ACHN (cell line): ENCODE results near the gene NBPF15.
"Not testable (repeated sequence)": the region's sequence is repeated elsewhere in the genome, so short reads cannot be mapped to it uniquely, and the experiment has no call there.

ENCODE experiments used
- DNase-seq: peaks from one replicate; pipeline ENCODE4 v3.0.0-alpha.2; 2015
- in situ Hi-C: cut with HindIII; loops from 2 replicates; pipeline ENCODE4 v1.10.0; 2017; ENCODE audit warnings: low sequenced_read_pairs, low pct_ligation_motif_present, low pct_unique_long_range_greater_than_20kb

Gene NBPF15

DNA sequence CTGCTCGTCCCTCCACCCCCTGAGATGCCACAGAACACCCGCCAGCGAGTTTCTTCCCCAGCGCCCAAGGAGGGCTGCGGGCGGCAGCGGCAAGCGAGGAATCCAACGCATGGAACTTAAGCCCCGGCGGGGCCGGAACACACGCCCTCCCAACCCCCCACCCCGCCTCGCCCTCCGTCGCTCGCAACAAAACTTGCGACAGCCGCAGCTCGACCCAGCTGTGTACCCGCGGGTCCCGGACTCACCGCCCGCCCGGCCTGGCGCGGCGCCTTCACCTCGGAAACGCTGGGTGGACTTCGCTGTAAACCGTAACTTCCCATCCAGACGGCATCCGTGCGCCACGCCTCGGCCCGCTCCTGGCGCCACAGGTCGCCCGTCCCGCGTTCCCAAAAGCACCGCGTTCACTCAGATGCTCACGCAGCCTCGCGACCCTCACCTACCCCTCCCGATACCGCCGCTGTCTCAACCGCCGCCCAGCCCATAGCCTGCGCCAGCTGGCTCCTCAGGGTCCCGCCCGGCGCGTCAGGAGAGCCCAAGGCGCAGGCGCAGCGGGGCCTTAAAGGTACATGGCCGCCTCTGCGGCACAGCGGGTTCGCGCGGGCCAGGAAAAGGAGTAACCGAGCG lies at the start of gene NBPF15:
NBPF15 (minus strand) TSS at position 534 of the 624 bp plus-strand sequence. CDS start 21,666 bp downstream, outside the sequence.
- in situ Hi-C loops, result not testable (repeated sequence)
- DNase-seq, result peak; percentile 46

DNA sequence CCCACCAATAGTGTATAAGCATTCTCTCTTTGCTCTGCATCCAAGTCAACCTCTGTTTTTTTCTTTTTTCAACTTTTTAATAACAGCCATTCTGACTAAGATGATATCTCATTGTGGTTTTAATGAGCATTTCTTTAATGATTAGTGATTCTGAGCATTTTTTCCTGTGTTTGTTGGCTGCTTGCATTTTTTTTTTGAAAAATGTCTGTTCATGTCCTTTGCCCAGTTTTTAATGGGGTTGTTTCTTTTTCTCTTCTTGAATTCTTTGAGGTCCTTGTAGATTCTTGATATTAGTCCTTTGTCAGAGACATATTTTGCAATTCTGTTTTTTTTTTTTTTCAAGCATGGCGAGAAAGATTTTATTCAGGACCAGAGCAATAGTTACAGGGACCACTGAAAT lies 35.0 kb upstream of the NBPF15 start:
- DNase-seq, in situ Hi-C loops: not testable (repeated sequence)

DNA sequence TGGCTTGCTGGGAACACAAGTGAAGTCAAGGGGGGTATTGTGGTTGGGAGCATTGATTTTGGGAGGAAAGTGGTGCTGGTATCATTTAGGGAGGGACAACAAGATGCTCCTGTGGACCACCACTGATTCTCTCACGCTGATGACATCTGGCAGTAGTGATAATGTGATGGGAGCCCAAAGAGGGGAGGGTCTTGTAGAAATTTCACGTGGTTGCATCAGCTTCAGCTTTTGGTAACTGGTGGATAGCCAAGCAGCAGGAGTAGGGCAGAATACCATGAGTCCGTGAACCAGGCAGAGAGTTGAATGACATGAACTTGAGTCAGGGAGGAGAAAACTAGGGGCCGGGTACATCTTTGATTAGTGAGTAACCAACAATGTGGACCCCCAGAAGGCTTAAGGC lies 32.7 kb upstream of the NBPF15 start:
- in situ Hi-C loops, result not testable (repeated sequence)

DNA sequence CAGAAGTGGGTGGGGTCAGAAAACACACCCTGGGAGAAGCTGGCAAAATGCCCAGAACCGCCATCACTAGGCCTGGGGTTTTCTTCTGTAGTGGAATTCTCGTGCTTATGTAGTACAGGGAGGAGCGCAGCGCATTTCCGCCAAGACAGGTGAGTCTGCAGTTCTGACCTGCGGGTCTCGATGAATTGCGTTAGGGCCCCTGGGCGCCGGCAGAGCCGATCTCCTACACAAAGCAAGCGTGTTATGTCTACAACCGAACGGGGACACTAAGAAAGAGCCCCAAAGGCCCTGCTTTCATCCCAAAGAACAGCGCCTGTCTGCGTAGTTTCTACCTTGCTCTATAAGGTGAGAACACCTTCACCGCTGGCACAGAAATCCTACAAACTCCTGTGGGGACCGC lies 28.9 kb upstream of the NBPF15 start:
- DNase-seq, in situ Hi-C loops: not testable (repeated sequence)

More for the DNA sequence above, 32.7 kb upstream of the NBPF15 start:
- DNase-seq, result not testable (repeated sequence)

- DNase-seq, in situ Hi-C loops: not testable (repeated sequence)
Measured at GRCh38 chr1:144487002-144487401, 25.5 kb upstream of the NBPF15 start.

DNA sequence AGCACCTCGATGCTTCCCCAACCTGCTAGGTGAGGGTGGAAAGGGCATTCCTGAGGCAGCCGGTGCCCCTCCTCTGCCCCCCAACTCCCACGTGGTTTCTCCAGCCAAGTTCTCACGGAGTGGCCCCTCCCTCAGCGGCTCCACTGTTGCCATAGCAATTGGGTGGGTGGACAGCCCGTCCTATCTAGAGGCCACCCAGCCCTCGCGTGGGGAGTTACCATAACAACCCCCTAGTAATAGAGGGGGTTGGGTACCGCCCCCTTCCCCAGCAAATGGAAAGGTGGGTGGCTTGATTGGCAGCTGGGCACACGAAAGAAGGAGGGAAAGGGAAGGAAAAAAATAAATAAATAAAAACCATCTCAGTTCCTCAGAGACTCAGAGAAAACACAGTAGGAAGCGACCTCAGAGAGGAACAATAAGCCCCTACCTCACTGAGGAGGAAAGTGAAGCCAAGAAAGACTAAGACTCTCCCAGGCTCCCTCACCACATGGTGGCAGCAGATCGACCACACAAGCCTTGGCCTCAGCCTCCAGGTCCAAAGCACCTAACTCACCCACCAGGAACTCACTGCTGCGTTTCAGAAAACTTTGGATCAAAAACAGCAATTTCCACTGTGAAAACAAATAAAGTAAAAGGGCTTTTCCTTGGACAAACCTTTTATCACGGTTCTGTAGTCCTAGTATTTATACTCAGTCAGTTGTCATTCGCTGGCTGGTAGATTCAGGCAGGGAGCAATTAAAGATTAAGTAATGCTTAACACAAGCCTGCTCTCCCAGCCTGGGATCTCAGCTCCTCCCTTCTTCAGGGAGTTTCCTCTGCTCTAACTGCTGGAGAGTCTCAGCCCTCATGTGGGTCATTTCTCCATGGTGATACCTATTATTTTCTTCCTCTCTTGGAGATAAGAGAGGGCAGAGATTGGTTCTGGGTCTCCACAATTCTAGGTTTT lies 23.9 kb upstream of the NBPF15 start:
- DNase-seq, in situ Hi-C loops: not testable (repeated sequence)

DNA sequence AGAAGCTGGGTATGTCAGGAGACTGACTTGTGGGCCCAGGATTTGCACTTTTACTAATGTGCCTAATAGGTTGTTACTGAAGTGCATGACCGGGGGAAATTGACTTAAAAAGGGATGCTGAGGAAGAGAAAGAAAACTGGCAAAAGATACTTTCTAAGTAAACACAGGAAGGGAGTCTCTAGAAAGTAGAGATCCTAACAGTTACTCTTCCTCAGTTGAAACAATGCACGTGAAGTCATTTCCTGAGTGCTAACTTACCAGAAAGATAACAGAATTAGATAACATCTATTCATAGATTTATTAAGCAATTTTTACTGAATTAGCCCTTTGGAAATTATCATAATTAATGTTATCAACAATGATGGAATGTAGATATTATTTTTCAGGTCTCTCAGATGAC lies 12.4 kb upstream of the NBPF15 start:
- DNase-seq, in situ Hi-C loops: not testable (repeated sequence)

DNA sequence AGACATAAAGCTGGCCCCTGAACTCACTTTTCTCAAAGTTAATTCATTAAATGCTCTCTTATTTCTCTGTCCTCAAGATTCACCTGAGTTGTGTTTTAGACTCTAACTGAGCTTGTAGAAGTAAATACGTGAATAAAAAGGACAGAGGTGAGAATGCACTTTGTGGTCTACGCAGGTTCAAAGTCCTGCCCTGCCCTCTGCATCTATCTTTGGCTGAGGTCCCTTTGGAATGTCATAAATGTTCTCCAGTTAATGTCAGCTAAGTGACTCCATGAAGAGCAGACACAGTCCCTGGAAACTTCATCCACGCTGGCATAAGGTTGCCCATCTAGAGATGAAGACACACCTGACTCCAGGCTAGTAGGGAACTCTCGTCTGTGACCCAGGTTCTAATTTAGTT lies 10.0 kb upstream of the NBPF15 start:
- in situ Hi-C loops, DNase-seq: not testable (repeated sequence)

- not testable (repeated sequence) for DNase-seq
Measured at GRCh38 chr1:144461778-144462177, 309 bp upstream of the NBPF15 start.

GRCh38 chr1:144460686-144461085 lies 783 bp downstream of the NBPF15 start:
- DNase-seq, in situ Hi-C loops: not testable (repeated sequence)

More at GRCh38 chr1:144461778-144462177, 309 bp upstream of the NBPF15 start:
- in situ Hi-C loops, result not testable (repeated sequence)

- in situ Hi-C loops, DNase-seq: not testable (repeated sequence)
Measured at GRCh38 chr1:144442402-144442801, 19.1 kb downstream of the NBPF15 start.

DNA sequence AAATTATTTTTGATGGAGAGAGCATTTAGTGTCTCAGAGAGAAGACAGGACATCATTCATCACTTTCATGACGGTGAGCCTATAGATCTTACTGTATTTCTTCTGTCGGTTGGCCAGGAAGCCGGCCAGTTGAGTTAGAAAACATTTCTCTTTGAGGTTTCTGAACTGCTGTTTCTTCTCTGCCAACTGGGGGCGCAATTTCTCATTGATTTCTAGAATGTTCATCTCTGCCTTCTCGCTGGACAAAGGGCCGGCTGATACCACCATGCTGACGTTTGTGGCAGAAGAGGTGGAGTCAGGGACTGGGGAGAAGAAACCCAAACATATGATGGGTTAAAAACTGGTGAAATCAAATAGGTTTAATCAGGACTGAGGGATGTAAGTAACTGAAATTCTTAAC lies 21.7 kb downstream of the NBPF15 start:
- in situ Hi-C loops, DNase-seq: not testable (repeated sequence)

GRCh38 chr1:144418891-144419694 lies 42.4 kb downstream of the NBPF15 start:
- in situ Hi-C loops, result not testable (repeated sequence)
- peak; percentile 71 for DNase-seq

- DNase-seq, in situ Hi-C loops: not testable (repeated sequence)
Measured at GRCh38 chr1:144413404-144414118, 47.9 kb downstream of the NBPF15 start.

DNA sequence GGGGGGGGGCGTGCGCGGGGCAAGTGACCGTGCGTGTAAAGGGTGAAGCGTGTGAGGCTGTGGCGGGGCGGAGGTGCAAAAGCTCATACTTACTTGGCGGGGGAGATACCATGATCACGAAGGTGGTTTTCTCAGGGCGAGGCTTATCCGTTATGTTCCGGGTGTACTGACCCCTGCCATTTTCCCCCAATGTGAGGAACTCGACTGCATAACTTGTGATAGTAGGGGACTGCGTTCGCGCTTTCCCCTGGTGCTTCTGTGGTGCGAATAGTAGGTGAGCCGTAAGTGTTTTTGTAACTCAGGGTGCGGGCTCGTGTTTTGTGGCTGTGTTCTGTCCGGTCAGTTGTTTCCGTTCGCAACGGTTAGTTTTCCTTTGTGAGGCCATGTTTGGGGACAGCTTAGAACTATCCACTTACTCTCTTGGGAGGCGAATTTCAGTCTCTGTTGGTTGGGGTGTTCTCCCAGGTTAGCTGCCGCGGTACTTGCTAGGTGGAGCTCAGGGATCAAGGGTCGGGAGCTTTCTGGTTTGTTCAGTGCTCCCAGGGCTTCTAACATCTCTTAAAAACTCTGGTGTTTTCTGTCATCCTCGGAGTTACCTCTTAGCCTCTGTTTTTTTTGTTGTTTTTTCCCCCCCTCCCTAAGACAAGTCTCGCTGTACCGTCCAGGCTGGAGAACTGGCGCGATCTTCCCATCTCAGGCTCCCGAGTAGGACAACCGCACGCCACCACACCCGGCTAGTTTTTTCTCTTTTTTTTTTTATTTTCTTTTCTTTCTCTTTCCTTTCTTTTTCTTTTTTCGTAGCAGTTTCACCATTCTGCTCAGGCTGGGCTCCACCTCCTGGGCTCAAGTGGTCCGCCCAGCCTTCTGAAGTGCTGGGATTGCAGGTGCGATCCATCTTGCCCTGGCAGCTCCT lies 48.7 kb downstream of the NBPF15 start:
- in situ Hi-C loops, result not testable (repeated sequence)
- DNase-seq, result peak; percentile 99

DNA sequence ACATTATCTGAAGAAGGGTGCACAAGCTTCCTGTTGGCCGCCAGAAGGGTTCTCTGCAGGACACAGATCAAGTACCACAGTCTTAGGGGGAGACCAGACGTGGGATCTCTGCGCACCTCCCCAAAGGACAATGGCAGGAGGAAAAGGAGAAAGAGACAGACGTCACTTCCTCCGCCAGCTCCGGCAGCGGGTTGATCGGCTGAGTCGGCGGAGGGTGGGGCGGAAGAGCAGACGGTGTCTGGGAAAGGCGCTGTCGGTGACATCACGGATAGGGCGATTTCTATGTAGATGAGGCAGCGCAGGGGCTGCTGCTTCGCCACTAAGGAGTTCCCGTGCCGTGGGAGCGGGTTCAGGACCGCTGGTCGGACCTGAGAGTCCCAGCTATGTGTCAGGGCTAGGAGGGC lies 49.4 kb downstream of the NBPF15 start:
- in situ Hi-C loops, result not testable (repeated sequence)
- DNase-seq, result peak; percentile 78

DNA sequence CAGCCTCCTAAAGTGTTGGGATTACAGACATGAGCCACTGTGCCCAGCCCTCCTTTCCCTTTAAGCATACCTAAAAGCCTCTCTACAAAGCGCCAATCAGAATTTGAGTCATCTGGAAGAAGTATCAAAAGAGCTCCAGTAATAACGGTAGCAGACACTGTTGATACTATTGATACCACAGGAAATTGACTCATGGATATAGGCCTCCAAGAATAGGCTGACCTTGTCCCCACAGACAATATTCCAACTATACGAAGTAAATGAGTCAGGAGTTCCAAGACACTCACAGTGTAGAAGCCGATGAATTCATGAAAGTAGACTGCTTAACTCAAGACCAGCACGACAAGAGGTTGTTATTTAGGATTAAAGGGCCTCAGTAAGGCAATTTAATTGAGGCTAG lies 58.7 kb downstream of the NBPF15 start:
- in situ Hi-C loops, DNase-seq: not testable (repeated sequence)
